Muscle layer of colon (tissue), 2 donors: ENCODE results near the gene TRIP11.

Experiments
- H3K27ac ChIP-seq: one replicate; pipeline ENCODE4 v1.7.0; 2013; ENCODE audit warnings: low read depth, mild to moderate bottlenecking, low read length, moderate library complexity
- H3K27me3 ChIP-seq, 2 donors: one replicate each; pipeline ENCODE4 v1.7.0; 2013; ENCODE audit warnings: low read length in 2 of 2, mild to moderate bottlenecking in 2 of 2; ENCODE audit not compliant: insufficient read depth in 2 of 2, control insufficient read depth in 1 of 2
- H3K36me3 ChIP-seq: one replicate; pipeline ENCODE4 v1.7.0; 2013; ENCODE audit warnings: mild to moderate bottlenecking, low read length; ENCODE audit not compliant: insufficient read depth
- H3K4me1 ChIP-seq: one replicate; pipeline ENCODE4 v1.7.0; 2013; ENCODE audit warnings: mild to moderate bottlenecking, low read length; ENCODE audit not compliant: insufficient read depth
- H3K4me3 ChIP-seq, 2 donors: one replicate each; pipeline ENCODE4 v1.7.0; 2013; ENCODE audit warnings: low read length in 2 of 2, low read depth in 1 of 2, mild to moderate bottlenecking in 1 of 2, moderate library complexity in 1 of 2
- H3K9ac ChIP-seq: one replicate; pipeline ENCODE4 v1.7.0; 2013; ENCODE audit warnings: low read length
- H3K9me3 ChIP-seq: one replicate; pipeline ENCODE4 v1.7.0; 2013; ENCODE audit warnings: mild to moderate bottlenecking, low read length
- donor health status: abdominal sarcoma.
- donor health status: Adenocarcinoma of cecum.

Gene TRIP11

GRCh38 chr14:92005019-92005418 lies 34.8 kb downstream of the TRIP11 start:
- H3K9me3 ChIP-seq, result no peaks in the 10 kb centered on the region
- no peak overlapping the region for H3K9ac ChIP-seq
- no peaks in the 10 kb centered on the region for H3K27me3 ChIP-seq
- H3K27ac ChIP-seq, result no peak overlapping the region
- no peak overlapping the region for H3K4me3 ChIP-seq
- H3K36me3 ChIP-seq, result peaks cover 22% of the 10 kb centered on the region
- H3K4me1 ChIP-seq, result no peaks in the 10 kb centered on the region

DNA sequence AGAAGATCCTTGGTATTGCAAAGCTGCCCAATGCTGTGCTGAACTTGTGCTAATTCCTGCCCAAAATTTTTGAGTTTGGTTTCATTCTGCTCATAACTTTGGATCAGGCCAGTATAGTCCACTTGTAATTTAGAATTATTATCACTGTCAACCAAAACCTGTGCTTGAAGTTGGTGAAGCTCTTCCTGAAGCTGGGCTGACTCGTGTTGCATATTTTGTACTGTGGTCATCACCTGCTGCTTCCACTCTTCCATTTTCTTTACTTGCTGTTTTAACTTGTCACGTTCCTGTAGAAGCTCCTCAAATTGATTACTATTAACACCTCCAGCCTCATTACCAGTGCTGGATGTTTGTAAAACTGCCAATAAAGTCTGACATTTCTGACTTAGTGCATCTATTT lies 35.8 kb downstream of the TRIP11 start:
- H3K27me3 ChIP-seq, result no peaks in the 10 kb centered on the region
- H3K9me3 ChIP-seq, result no peaks in the 10 kb centered on the region
- no peak overlapping the region for H3K4me3 ChIP-seq
- no peak overlapping the region for H3K27ac ChIP-seq
- H3K9ac ChIP-seq, result no peak overlapping the region
- H3K4me1 ChIP-seq, result no peaks in the 10 kb centered on the region
- H3K36me3 ChIP-seq, result peaks cover 22% of the 10 kb centered on the region

GRCh38 chr14:91998667-91999570 lies 40.9 kb downstream of the TRIP11 start:
- Histone ChIP-seq H3K36me3 (peaks cover 6% of the 10 kb centered on the region), H3K27ac (no peak overlapping the region), H3K27me3 (no peaks in the 10 kb centered on the region), H3K4me3 (no peak overlapping the region), H3K4me1 (peaks cover 4% of the 10 kb centered on the region), H3K9ac (no peak overlapping the region), H3K9me3 (no peaks in the 10 kb centered on the region)

- peaks cover 4% of the 10 kb centered on the region for H3K4me1 ChIP-seq
- H3K27me3 ChIP-seq, result no peaks in the 10 kb centered on the region
- H3K4me3 ChIP-seq, result no peak overlapping the region
- H3K27ac ChIP-seq, result no peak overlapping the region
- H3K9me3 ChIP-seq, result no peaks in the 10 kb centered on the region
- H3K9ac ChIP-seq, result no peak overlapping the region
- H3K36me3 ChIP-seq, result peaks cover 13% of the 10 kb centered on the region
Measured at GRCh38 chr14:91997492-91997891, 42.4 kb downstream of the TRIP11 start.

DNA sequence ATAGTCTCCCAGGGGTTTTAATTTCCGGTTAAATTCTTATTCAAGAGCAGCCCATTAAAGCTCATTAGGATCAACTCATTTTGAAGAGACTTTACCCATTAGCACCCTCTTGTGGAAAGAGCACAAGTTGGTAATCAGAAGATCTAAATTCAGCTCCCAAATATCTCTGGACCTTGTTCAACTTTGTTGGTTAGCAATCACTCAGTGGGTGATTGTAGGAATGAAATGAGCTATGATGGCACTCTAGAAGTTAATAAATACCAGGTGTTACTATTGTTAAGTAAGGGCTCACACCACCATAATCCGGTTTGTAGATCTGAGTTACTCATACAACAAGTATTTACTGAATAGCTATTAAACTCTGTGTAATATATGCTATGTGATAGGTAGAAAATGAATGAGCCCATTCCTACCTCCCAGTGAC lies 42.9 kb downstream of the TRIP11 start:
- Histone ChIP-seq H3K27ac (no peak overlapping the region), H3K9me3 (no peaks in the 10 kb centered on the region), H3K9ac (no peak overlapping the region), H3K27me3 (no peaks in the 10 kb centered on the region), H3K4me3 (no peak overlapping the region), H3K36me3 (peaks cover 15% of the 10 kb centered on the region), H3K4me1 (peaks cover 4% of the 10 kb centered on the region)

DNA sequence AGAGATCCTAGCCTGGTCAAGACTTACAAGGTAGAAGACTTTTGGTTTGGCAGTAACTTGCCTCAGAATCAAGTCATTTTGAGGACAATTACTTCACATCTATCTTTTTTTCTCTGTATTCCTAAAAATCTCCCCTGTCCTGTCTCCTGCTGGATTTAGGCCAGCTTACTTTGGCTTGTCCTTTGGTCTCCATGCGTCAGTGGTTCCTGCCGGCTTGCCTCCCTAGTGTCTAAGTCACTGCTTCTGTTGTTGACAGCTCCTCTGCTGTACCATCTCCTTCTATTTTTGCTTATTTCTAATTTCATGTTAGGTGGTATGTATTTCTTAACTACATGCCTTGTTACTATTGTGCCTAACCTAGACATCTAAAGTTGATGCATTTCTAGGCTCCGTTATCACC lies 52.7 kb downstream of the TRIP11 start:
- Histone ChIP-seq H3K9me3 (no peaks in the 10 kb centered on the region), H3K4me3 (no peak overlapping the region), H3K27ac (no peak overlapping the region), H3K9ac (no peak overlapping the region), H3K27me3 (no peaks in the 10 kb centered on the region), H3K4me1 (peaks cover 17% of the 10 kb centered on the region), H3K36me3 (peaks cover 24% of the 10 kb centered on the region)

GRCh38 chr14:91985521-91986255 lies 54.2 kb downstream of the TRIP11 start:
- H3K27ac ChIP-seq, result no peak overlapping the region
- peaks cover 17% of the 10 kb centered on the region for H3K4me1 ChIP-seq

DNA sequence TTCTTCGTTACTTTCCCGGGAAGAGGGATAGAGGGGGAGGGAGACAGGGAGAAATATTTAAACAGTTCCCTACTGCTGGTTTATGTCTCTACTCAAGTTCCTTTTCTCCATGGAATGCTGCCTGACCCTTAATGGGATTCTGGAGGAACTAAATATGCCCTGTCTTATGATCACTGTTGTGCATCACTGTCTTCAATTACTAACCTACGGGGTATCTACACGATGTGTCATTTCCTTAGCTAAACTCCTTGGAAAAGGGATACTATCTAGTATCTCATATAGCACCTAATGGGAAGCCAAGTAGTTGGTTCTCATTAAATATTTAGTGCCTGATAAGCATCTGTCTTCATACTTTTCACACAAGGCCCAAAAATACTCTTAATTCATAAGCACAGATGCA lies 54.9 kb downstream of the TRIP11 start:
- no peak overlapping the region for H3K4me3 ChIP-seq
- H3K9me3 ChIP-seq, result no peaks in the 10 kb centered on the region
- H3K27ac ChIP-seq, result no peak overlapping the region
- H3K27me3 ChIP-seq, result no peaks in the 10 kb centered on the region
- H3K36me3 ChIP-seq, result peaks cover 13% of the 10 kb centered on the region
- no peak overlapping the region for H3K9ac ChIP-seq
- H3K4me1 ChIP-seq, result peaks cover 17% of the 10 kb centered on the region

More at GRCh38 chr14:91985521-91986255, 54.2 kb downstream of the TRIP11 start:
- no peaks in the 10 kb centered on the region for H3K9me3 ChIP-seq
- H3K36me3 ChIP-seq, result peaks cover 16% of the 10 kb centered on the region
- H3K4me3 ChIP-seq, result no peak overlapping the region
- H3K27me3 ChIP-seq, result no peaks in the 10 kb centered on the region
- no peak overlapping the region for H3K9ac ChIP-seq

GRCh38 chr14:91983588-91983987 lies 56.3 kb downstream of the TRIP11 start:
- Histone ChIP-seq H3K27me3 (no peaks in the 10 kb centered on the region), H3K27ac (no peak overlapping the region), H3K36me3 (peaks cover 13% of the 10 kb centered on the region), H3K4me3 (no peak overlapping the region), H3K9me3 (no peaks in the 10 kb centered on the region), H3K9ac (no peak overlapping the region), H3K4me1 (peaks cover 17% of the 10 kb centered on the region)

DNA sequence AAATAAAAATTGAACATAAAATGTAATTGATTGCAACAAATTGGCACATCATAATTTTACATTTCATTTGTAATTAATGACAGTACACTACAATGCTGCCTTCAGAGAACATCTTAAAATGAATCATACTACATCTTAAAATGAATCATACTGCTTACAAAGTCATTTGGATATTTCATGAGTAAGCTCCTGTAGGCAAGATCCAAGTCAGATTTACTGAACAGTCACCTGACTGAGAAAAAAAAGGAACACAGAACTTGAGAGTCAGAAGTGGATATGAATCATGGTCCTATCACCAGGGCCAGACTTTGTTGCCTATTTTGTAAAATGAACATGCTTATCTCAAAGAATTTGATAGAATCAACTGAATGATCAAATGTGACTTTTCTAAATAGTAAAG lies 59.7 kb downstream of the TRIP11 start:
- H3K27me3 ChIP-seq, result no peaks in the 10 kb centered on the region
- H3K36me3 ChIP-seq, result no peaks in the 10 kb centered on the region
- no peaks in the 10 kb centered on the region for H3K9me3 ChIP-seq
- no peak overlapping the region for H3K27ac ChIP-seq
- H3K4me3 ChIP-seq, result no peak overlapping the region
- peaks cover 7% of the 10 kb centered on the region for H3K4me1 ChIP-seq
- no peak overlapping the region for H3K9ac ChIP-seq

- H3K27ac ChIP-seq, result no peak overlapping the region
- H3K9me3 ChIP-seq, result no peaks in the 10 kb centered on the region
- no peak overlapping the region for H3K9ac ChIP-seq
- no peaks in the 10 kb centered on the region for H3K27me3 ChIP-seq
- H3K36me3 ChIP-seq, result peaks cover 10% of the 10 kb centered on the region
- no peaks in the 10 kb centered on the region for H3K4me1 ChIP-seq
- H3K4me3 ChIP-seq, result no peak overlapping the region
Measured at GRCh38 chr14:91977884-91978283, 62.0 kb downstream of the TRIP11 start.
